DND-41 (cell line): ENCODE data around the gene KCNC4.
A peak's percentile ranks its signal among the peaks of the same experiment; 100 is the strongest.

Experiments
- ATAC-seq: fragments of 200-7000 bp; cut with Tn5 transposase; 3 replicates; pipeline ENCODE4 v1.9.1; 2021; ENCODE audit warnings: low read depth; ENCODE audit not compliant: insufficient read depth
- DNase-seq: peaks from one replicate; pipeline ENCODE4 v3.0.0-alpha.2; 2020
- H2AFZ ChIP-seq: 2 replicates; pipeline ENCODE4 v1.6.0; 2012; ENCODE audit warnings: low read depth, low read length
- H3K27ac ChIP-seq: 2 replicates; pipeline ENCODE4 v1.5.1; 2012; ENCODE audit warnings: low read length, inconsistent platforms
- H3K27me3 ChIP-seq: fragments of 200-600 bp; sonication (generic); 2 replicates; pipeline ENCODE4 v1.6.0; 2012; ENCODE audit warnings: low read length, mild to moderate bottlenecking, inconsistent platforms; ENCODE audit not compliant: insufficient read depth, poor library complexity
- H3K36me3 ChIP-seq: 2 replicates; pipeline ENCODE4 v1.5.1; 2012; ENCODE audit warnings: low read length, inconsistent platforms; ENCODE audit not compliant: insufficient read depth
- H3K4me1 ChIP-seq: 2 replicates; pipeline ENCODE4 v1.5.1; 2012; ENCODE audit warnings: mild to moderate bottlenecking, low read length; ENCODE audit not compliant: insufficient read depth
- H3K4me2 ChIP-seq: 2 replicates; pipeline ENCODE4 v1.6.0; 2012; ENCODE audit warnings: mild to moderate bottlenecking, moderate library complexity, low read length, inconsistent platforms; ENCODE audit not compliant: insufficient read depth
- H3K4me3 ChIP-seq, 2 experiments: fragments of 200-600 bp in 1 of 2; shearing (Covaris generic) in 1 of 2; 2 replicates each; pipeline ENCODE4 v1.5.1; 2012 to 2016; ENCODE audit warnings: inconsistent platforms in 2 of 2, low read length in 2 of 2, mild to moderate bottlenecking in 2 of 2, low read depth in 1 of 2, moderate library complexity in 1 of 2
- H3K79me2 ChIP-seq: 2 replicates; pipeline ENCODE4 v1.6.0; 2012; ENCODE audit warnings: low read length, inconsistent platforms; ENCODE audit not compliant: insufficient read depth
- H3K9ac ChIP-seq: 2 replicates; pipeline ENCODE4 v1.6.0; 2012; ENCODE audit warnings: low read depth, mild to moderate bottlenecking, inconsistent platforms, low read length, moderate library complexity
- H3K9me3 ChIP-seq: 2 replicates; pipeline ENCODE4 v1.5.1; 2012; ENCODE audit warnings: low read length, moderate library complexity, mild to moderate bottlenecking, inconsistent platforms; ENCODE audit not compliant: insufficient read depth, severe bottlenecking
- H4K20me1 ChIP-seq: 2 replicates; pipeline ENCODE4 v1.6.0; 2012; ENCODE audit warnings: low read length; ENCODE audit not compliant: insufficient read depth
- CTCF ChIP-seq: IDR thresholded peaks from 2 replicates; pipeline ENCODE4 v1.5.1; 2012; ENCODE audit warnings: borderline replicate concordance, low read length, moderate library complexity, mild to moderate bottlenecking; ENCODE audit not compliant: poor library complexity, severe bottlenecking; ENCODE audit errors: extremely low read depth
- EZH2 ChIP-seq: IDR thresholded peaks from 3 replicates; pipeline ENCODE4 v1.6.1; 2012; ENCODE audit warnings: borderline replicate concordance, low read depth, mild to moderate bottlenecking, moderate library complexity, low read length, inconsistent platforms; ENCODE audit not compliant: severe bottlenecking

The KCNC4 gene

GRCh38 chr1:110216844-110217444 is 6.8 kb downstream of the KCNC4 start:
- H3K4me1 ChIP-seq, result peaks cover 42% of the 10 kb centered on the region
- no peak overlapping the region for H3K4me3 ChIP-seq
- H3K36me3 ChIP-seq, result peaks cover 51% of the 10 kb centered on the region
- H3K79me2 ChIP-seq, result peaks cover 42% of the 10 kb centered on the region
- no peaks in the 10 kb centered on the region for H3K27me3 ChIP-seq
- no peak overlapping the region for H3K4me2 ChIP-seq
- DNase-seq (no peak), ATAC-seq (no peak)
- TF ChIP-seq CTCF, result no peak
- no peak overlapping the region for H2AFZ ChIP-seq
- H4K20me1 ChIP-seq, result peaks cover 79% of the 10 kb centered on the region
- no peak overlapping the region for H3K27ac ChIP-seq
- no peaks in the 10 kb centered on the region for H3K9me3 ChIP-seq
- no peak overlapping the region; the same call in 1 of the 2 replicates for H3K9ac ChIP-seq

DNA sequence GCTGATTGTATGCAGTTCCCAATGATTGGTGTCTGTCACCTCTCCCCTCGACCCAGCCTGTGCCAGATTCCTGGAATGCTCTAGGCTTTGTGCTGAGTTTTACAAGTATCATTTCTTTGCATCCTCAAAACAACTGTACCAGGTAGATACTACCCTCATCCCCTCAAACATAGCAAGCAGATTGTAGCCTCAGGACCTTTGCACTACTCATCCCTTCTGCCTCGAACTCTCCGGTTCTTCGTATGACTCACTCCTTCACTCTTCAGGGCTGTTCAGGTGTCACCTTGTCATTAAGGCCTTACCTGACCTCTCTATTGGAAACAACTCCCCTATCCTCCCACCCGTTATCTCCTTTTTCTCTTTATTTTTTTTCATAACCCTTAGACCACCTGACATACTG is 8.0 kb downstream of the KCNC4 start:
- no peak overlapping the region for H2AFZ ChIP-seq
- peaks cover 73% of the 10 kb centered on the region for H4K20me1 ChIP-seq
- no peaks in the 10 kb centered on the region for H3K27me3 ChIP-seq
- no peak overlapping the region for H3K9ac ChIP-seq
- peaks cover 62% of the 10 kb centered on the region for H3K36me3 ChIP-seq
- H3K27ac ChIP-seq, result no peak overlapping the region
- DNase-seq (no peak), ATAC-seq (no peak)
- peaks cover 31% of the 10 kb centered on the region for H3K79me2 ChIP-seq
- no peaks in the 10 kb centered on the region for H3K9me3 ChIP-seq
- peaks cover 30% of the 10 kb centered on the region for H3K4me1 ChIP-seq
- TF ChIP-seq CTCF, result no peak
- no peak for TF ChIP-seq EZH2
- H3K4me2 ChIP-seq, result no peak overlapping the region
- H3K4me3 ChIP-seq, result no peak overlapping the region

DNA sequence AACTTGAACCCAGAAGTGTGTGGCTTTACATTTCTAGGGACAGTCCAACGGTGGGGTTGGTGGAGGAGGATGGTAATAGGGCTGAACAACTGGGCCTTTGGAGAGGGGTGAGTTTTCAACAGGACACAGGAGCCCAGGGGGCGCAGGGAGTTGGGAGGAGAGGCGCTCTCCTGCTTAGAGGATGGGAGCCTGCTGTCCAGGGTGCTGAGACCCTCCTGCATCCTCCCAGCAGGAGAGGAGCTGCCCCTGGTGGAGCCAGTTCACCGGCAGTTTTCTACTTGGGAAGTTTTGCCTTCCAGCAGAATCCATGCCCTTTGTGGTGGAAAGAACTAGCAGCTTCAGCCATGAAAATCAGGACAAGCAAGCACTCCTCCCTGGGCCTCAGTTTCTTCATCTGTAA is 8.6 kb downstream of the KCNC4 start:
- Histone ChIP-seq H3K4me2 (no peak overlapping the region), H3K27ac (no peak overlapping the region), H3K9ac (no peak overlapping the region), H3K4me3 (no peak overlapping the region), H2AFZ (no peak overlapping the region), H3K36me3 (peaks cover 68% of the 10 kb centered on the region), H3K9me3 (no peaks in the 10 kb centered on the region), H3K4me1 (peaks cover 24% of the 10 kb centered on the region), H3K27me3 (no peaks in the 10 kb centered on the region), H3K79me2 (peaks cover 25% of the 10 kb centered on the region), H4K20me1 (peaks cover 67% of the 10 kb centered on the region)
- DNase-seq (no peak), ATAC-seq (peak; percentile 65; the same call in 2 of the 3 replicates)
- no peak for TF ChIP-seq CTCF
- no peak for TF ChIP-seq EZH2

GRCh38 chr1:110220324-110220723 is 10.2 kb downstream of the KCNC4 start:
- no peak for ATAC-seq
- H3K9me3 ChIP-seq, result no peaks in the 10 kb centered on the region
- H3K4me3 ChIP-seq, result no peak overlapping the region
- no peak for TF ChIP-seq EZH2
- TF ChIP-seq CTCF, result no peak
- no peak overlapping the region for H2AFZ ChIP-seq
- DNase-seq, result no peak
- no peak overlapping the region for H3K27ac ChIP-seq
- no peak overlapping the region for H3K4me2 ChIP-seq
- peaks cover 79% of the 10 kb centered on the region for H3K36me3 ChIP-seq
- H4K20me1 ChIP-seq, result peaks cover 56% of the 10 kb centered on the region; the same call in 1 of the 2 replicates
- H3K4me1 ChIP-seq, result peaks cover 9% of the 10 kb centered on the region
- H3K79me2 ChIP-seq, result peaks cover 18% of the 10 kb centered on the region
- no peaks in the 10 kb centered on the region for H3K27me3 ChIP-seq
- no peak overlapping the region for H3K9ac ChIP-seq
